Endometrial microvascular endothelial cells (primary cell): ENCODE measurements around the gene NDC1. TPM values are rescaled to one million over a fixed set of nuclear protein-coding genes. Genes with fewer than 3 reads are reported as not detected.
"Not testable (repeated sequence)": the region's sequence is repeated elsewhere in the genome, so short reads cannot be mapped to it uniquely, and the experiment has no call there.

Experiments
- in situ Hi-C: cut with HindIII; loops from 2 replicates; pipeline ENCODE4 v1.10.0; 2017; ENCODE audit warnings: low sequenced_read_pairs, low pct_unique_long_range_greater_than_20kb; ENCODE audit errors: inconsistent ontology term
- total RNA-seq: library from RNA; depleted of rRNA; stranded (reverse); fragments of >200 nt; gene quantifications from one replicate; pipeline ENCODE4 v1.2.3, GENCODE V29; 2015; ENCODE audit errors: inconsistent ontology term

The NDC1 gene
- total RNA-seq, 1 donor from 2014 or later, result 39.8 TPM

DNA sequence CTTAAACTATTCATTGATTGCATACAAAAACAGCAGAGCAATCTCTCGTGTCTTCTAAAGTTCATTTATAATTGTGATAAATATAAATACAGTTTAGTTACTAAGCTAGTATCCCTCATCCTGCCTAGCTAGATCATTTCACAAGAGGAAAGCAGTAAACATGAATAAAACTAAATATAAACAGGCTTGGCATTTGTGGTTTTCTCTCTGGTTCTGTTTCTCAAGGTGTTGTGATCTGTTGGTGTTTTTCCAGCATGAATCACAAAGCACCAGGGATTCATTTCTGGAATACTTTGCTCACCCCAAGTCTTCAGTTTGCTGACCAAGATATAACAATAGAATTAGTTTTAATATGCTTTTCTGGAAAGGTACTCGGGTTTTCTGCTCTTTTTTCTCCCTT lies 66.4 kb downstream of the NDC1 start:
- in situ Hi-C loops, result no loop called here

DNA sequence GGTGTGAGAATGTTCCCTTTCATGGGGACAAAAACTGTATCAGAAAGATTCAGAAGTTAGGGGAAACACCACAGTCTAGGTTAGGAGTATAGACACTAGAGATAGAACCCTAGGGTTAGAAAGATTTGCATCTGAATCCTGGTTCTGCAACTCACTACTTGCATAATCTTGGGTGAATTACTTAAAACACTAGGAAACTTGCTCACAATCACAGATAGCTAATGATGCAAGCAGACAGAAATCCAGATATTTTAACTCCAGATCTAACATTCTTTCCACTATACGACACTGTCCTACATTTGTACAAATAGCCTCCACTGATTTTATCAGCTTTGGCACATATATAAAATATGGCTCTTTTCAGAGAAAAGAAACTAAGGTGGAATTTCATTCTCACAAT lies 68.3 kb downstream of the NDC1 start:
- in situ Hi-C loops, result no loop called here

DNA sequence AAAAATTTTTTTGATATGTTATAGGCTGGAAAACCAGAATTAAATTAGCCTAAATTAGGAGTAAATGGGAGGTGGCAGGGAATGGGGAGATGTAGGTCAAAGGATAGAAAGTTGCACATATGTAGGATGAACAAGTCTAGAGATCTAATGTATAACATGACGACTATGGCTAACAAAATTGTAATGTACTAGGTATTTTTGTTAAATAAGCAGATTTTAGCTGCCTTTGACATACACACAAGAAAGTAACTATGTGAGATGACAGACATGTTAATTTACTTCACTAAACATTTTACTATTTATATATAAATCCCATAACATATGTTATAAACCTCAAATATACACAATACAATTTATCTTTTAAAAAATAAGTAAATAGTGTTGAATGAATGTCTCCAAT lies 68.9 kb downstream of the NDC1 start:
- in situ Hi-C loops, result no loop called here

DNA sequence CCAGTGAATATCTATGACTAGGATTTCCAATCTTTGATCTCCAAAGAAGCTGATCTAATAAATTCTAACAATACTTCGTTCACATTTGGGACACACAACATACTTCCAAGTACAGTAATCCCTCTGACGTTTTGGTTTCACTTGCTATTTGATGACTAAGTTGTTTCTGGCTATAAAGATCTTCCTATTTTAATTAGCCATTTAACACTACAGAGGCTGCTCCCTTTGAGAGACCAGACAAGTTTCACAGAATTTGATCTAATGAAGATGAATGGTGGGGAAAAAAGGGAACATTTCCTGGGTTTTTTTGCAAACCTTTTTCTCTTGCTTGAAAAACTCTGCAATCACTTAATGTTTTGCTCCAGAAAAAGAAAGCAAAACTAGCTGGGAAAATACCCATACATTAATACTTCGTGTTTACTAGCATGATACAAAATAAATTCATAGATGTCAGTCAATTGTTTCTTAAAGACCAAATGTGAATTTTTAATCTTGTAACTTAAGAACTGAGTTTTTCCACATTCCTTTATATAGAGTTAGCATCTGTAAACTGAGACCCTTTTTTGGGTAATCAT lies 71.2 kb downstream of the NDC1 start:
- in situ Hi-C loops, result no loop called here

DNA sequence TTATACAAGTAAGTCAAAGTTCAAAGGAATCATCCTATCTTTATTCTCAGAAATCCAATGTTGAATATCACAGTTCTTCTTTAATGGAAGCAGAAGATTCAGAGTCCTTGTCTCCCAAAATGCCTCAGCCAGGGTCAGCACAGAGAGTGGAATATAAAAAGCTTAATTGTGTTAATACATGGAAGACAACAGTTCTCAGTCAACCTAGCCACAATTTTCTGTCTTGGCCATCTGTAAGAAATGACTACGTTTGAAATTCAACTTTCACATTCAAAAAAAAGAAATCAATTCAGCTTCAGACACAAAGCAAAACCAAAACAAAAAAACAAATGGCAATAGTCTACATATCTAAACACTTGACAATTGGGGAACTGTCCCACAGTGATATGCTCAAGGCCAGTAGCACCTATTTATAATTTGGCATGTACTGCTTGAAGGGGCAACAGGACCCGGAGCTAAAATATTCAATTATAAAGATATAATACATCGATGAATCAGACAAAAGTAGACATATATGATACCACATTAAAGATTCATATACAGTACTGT lies 71.8 kb downstream of the NDC1 start:
- in situ Hi-C loops, result no loop called here

DNA sequence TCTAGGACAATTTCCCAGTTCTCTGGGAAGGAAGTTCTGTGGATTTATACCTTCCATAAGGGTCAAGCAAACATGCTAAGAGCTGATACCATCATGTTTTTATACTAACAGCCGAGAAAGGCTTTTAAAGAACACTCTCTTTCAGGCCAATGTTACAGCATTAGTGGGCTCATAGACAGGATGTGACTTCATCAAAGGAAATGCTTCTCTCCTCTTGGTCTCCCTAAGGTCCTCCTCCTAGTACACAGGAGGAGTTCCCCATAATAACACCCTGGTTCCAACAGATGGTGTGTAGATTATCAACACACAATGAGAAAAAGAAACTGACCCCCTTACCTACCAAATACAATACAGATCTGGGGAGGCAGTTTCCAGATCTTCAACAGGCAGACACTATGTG lies 72.4 kb downstream of the NDC1 start:
- in situ Hi-C loops, result no loop called here

DNA sequence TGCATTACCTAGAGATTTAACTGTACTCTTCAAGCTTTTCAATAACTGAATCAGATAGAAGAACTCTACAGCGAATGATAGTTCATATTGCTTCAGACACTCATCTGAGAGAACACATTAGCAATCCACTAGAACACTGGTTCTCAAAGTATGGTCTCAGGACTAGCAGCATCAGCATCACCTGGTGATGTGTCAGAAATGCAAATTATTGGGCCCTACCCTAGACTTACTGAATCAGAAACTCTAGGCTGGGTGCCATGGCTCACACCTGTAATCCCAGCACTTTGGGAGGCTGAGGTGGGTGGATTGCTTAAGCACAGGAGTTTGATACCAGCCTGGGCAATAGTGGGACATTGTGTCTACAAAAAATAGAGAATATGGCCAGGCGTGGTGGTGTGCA lies 74.2 kb downstream of the NDC1 start:
- in situ Hi-C loops, result no loop called here

DNA sequence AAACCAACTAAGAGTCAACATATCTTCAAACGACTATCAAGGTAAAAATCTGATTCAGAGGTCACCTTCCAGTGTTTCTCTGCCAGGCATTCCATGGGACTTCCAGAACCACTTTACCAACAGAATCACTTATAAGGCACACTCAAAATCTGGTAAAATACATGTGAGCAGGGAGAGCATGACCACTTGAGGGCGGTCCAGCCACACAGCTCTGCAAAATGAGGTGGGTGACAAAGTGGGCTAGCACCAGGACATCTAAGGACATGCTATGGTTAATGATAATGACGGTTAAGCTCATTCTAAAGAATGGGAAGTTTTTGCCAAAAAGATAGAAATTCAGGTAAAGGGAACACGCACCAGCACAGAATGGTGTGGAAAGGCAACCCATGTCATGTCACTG lies 74.6 kb downstream of the NDC1 start:
- in situ Hi-C loops, result no loop called here

DNA sequence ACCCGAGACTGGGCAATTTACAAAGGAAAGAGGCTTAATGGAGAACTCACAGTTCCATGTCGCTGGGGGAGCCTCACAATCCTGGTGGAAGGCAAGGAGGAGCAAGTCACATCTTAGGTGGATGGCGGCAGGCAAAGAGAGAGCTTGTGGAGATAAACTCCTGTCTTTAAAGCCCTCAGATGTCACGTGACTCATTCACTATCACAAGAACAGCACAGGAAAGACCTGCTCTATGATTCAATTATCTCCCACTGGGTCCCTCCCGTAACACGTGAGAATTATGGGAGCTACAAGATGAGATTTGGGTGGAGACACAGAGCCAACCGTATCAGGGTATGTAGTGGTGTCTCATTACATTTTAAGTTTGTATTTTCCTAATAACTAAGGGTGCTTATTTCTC lies 77.6 kb downstream of the NDC1 start:
- in situ Hi-C loops, result not testable (repeated sequence)

DNA sequence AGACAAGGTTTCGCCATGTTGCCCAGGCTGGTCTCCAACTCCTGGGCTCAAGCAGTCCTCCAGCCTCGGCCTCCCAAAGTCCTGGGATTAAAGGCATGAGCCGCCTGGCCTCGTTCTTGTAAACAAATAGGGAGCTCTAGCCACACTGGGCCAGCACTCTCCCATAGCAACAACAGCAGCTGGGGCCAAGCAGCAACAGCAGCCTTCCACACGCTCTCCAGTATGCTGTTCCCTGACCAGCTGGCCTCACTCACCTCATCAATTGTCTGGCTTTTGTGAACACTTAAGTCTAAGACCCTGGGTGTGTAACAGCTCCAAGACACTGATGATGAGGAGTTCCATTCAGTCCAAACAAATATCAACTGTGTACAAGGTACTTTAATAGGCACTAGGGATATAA lies 82.2 kb downstream of the NDC1 start:
- in situ Hi-C loops, result no loop called here

DNA sequence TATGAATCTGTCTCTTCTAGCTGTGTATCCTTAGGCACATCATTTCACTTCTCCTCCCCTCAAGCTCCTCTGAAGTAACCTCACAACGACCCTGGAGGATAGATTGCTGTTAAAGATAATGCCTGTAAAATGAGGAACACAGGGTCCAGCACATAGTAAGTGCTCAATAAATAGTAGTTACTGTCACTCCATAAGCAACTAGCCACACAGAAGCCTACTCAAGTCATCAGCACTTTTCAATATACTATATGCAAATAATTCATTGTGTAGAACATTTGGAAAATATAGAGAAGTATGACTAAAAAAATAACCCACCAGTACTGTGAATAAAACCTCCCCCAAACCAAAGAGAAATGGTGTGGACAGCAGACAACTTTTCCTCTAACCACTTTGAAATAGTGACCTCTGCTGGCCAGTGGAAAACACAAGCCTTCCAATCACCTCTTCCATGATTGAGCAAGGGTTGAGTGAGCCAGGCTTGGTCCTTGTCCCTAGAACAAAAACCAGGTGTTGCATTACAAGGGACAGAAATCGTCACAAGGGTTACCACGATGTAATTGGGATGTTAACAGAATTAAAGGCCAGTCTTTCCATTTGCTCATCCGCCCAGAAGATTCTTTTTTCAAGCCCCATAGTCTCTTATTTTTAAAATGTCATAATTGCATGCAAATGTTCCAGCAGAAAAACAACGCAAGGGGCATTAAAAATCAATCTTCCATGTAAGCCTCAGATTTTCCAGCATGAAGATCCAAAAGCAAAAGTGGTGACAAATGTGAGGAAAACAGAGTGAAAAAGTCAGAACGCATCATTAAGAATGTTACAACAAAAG lies 83.4 kb downstream of the NDC1 start:
- in situ Hi-C loops, result no loop called here

DNA sequence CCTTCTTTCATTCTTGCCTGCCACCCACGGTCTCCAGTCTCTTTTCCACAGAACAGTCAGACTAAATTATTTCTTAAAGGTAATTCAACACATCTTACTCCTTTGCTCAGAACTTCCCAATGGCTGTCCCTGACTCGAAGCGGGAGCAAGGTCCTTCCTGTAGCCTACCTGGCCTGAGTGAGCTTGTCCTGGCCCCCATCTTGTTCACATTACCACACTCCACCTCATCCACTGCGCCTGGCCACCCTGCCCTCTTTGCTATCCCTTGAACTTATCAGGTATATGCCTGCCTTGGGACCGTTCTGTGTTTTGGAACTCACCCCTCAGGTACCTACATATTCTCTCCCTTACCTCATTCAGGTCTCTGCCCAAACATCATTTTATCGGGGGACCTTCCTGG lies 85.8 kb downstream of the NDC1 start:
- in situ Hi-C loops, result no loop called here

DNA sequence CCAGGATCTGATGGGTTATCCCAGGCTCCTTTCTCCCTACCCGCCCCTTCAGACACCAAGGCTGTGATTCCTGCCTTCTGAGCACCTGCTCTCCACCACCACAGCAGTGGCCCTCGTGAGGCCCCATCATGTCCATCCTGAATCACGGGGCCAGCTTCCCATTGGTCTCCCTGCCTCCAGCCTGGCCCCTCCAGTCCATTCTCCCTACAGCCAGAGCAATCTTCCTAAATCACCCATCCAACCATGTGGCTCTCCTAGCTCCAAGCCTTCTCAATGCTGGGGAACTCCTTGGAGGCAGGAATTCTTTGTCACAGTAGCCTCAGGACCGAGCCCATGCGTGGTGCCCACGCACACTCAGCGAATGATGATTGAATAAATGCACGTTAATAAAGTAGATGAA lies 90.3 kb downstream of the NDC1 start:
- in situ Hi-C loops, result no loop called here

DNA sequence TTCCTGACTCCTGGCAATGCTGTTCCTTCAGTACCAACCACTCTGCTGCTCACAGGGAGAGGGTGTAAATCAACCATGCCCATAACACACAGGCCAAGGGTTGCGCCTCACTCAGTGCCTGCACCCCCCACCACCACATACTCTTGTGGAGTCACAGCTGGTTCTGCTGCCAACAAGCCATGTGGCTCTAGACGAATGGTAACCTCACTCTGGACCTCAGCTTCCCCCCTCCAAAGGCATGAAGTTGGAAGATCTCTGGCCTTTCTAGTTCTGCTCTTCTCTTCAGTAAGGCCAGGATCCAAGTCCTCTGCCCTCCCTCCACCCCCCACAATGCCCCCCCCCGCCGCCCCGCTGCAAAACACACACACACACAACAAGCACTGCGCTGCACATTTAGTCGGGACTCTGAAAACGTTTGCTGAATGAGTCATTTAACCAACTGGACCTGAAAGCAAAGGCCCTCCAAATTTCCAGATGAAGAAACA lies 97.4 kb downstream of the NDC1 start:
- in situ Hi-C loops, result no loop called here

DNA sequence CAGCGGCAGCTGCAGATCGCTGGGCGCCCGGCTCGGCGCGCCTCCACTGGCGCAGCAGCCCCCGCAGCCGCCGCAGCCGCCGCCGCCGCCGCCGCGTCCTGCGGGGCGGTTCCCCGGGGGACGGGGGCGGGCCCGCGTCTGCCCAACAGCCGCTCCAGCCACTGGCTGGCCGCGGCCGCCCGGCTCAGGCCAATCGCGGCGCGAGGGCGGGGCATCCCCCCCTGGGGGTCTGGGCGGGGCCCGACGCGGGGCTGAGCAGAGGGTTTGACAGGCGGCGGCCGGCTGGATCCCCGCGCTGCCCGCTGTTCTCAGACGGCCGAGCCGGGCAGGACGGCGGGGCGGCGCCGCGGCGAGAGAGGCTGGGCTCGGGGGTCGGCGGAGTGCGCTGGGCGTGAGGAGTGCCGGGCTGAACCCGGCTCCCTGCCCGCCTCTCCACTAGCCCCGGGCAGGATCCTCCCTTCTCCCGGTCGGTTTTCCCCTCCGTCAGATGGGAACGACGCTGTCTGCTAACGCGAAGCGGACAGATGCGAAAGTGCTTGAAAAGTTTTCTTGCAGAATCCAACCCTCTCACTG lies 98.9 kb downstream of the NDC1 start, which contains the start of gene GLIS1:
TSS of gene GLIS1 (minus strand) at position 56 of the 573 bp plus-strand sequence. CDS start 1,100 bp downstream, outside the sequence.
- in situ Hi-C loops, result no loop called here

DNA sequence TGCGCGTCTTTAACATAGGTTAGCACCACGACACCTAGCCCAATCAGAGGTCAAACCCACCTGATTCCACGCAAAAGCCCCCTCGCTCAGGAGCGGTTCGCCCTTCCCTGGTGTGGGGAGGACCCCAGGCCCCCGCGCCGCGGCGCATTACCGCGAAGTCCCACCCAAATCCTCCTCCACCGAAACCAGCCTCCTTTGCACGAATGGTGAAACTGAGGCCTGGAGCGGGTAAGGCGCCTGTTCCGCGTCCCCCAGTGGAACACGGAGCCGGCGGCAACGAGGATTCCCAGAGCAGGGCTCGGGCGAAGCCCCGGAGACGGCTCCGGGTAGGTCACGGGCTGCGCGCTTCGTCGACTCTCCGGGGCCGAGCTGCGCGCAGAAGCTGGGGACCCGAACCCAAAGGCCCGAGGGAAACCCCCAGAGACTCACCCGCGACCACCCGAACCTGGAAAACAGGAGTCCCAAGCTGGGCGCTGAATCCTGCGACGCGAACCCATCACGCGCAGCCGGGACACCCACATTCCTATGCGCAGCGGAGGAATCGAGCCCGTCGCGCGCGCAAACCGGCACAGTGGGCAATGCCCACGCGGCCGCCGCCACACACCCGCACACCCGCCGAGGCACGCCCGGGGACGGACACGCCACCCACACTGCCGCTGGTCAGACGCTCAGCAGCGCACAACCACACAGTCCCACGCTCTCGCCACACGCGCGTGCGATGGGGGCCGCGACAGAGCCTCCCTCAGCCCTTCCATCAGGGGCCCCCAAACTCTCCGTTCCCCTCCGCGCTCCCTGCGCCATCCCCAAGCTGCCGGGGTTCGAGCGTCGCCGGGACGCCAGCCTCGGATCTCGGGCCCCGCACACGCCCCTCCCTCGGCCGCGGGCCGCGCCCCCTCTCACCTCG lies 99.6 kb downstream of the NDC1 start:
- in situ Hi-C loops, result no loop called here

DNA sequence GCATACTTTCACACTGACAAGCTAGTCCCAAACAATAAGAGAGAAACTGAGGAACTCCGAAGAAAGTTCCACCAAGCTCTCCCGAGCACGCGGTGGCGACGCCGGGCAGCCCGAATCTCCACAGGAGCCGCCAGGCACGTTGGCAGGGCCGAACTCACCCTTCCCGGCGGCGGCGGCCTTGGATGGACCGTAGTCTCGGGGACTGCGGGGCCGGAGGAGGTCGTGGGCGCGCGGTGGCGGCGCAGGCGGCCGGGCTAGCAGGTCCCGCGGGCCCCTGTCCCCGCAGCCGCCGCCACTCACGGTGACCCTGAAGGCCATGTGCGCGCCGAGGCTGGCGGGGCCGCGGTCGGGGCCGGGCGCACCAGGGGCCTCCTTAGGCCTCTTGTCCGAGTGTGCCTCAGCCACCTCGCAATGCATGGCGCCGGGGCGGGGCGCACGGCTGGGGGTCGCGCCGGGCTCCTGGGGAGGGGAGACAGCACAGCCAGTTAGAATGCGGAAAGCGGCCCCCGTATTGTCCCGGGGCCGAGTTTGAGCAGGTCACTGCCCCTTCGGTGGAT lies 100.4 kb downstream of the NDC1 start:
- in situ Hi-C loops, result no loop called here

DNA sequence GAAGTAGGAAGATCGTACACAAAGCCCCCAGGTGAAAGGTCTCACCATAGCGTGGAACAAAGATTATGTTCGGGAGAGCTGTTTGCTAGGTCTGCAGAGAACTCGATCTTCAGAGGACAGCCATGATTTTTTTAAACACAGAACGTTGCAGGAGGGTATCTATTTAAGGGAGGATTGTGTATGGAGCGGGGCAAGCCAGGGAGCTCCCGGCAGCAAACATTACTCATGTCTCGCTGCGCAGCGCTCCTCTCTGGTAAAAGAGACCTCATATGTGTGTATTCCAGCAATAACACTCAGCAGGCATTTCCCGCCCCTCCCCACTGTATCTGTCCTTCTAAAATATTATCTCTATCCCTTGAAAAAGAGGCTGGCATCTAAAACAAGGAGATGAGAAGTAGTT lies 101.8 kb downstream of the NDC1 start:
- in situ Hi-C loops, result no loop called here

DNA sequence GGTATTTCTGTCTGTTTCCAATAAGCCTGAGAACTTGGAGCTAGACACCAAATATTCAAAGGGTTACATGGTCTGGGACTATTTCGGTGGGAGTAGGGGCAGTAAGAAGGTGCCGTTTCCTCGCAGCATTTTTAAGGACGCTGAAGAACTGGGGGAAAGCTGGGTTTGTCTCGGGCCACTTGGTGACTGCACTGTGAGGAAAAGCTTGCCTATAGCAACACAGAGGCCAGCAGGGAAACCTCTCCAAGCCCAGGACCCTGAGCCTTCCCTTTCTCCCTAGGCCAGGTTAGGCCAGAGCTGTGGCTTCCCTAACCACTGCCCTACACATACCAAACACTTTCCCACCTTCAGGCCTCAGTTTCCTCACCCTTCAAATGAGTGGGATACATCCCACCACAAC lies 102.4 kb downstream of the NDC1 start:
- in situ Hi-C loops, result no loop called here
